Measurements from ENCODE around the gene CGB1. TPM values are rescaled to one million over a fixed set of nuclear protein-coding genes. Genes with fewer than 3 reads are reported as not detected.
"Not testable (repeated sequence)": the region's sequence is repeated elsewhere in the genome, so short reads cannot be mapped to it uniquely, and the experiment has no call there.

Gene CGB1
- total and polyA plus RNA-seq, 4 experiments from 2014 or later: not detected

DNA sequence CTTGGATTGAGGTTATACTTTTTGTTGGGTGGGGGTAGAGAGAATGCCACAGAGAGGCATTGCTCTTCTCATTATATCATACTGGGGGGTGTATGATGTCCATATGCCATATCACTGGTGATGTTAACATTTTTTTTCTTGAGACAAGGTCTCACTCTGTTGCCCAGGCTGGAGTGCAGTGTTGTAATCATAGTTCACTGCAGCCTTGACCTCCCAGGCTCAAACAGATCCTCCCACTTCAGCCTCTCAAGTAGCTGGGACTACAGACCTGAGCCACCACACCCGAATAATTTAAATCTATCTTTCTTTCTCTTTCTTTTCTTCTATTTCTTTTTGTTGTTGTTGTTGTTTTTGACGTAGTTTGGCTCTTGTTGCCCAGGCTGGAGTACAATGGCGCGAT is 43.7 kb upstream of the CGB1 start:
- no peaks in the 10 kb centered on the region for H3K36me3 ChIP-seq (ENCODE audit: insufficient read depth, low read length)
- peaks cover 0 to 5% of the 10 kb centered on the region in 2 donors for H3K36me3 Mint-ChIP-seq
- H3K9me3 Mint-ChIP-seq: peaks cover 0 to 2% (median 0%) of the 10 kb centered on the region in 8 donors
- no peaks in the 10 kb centered on the region for H3K9me3 ChIP-seq (ENCODE audit: control insufficient read depth in 1 of 2, low read length in 2 of 2)
- H3K27me3 Mint-ChIP-seq: peaks cover 7 to 11% of the 10 kb centered on the region in 2 donors
- CTCF ChIA-PET (ENCODE audit: partially characterized antibody): interaction anchor here (1.0 kb wide), 1 partner anchor 17 kb away, joined by 3 read pairs; no protein-coding TSS in a partner anchor
- H3K4me1 ChIP-seq (ENCODE audit: insufficient read depth, low read length): peaks cover 4% of the 10 kb centered on the region
- H3K4me3 ChIP-seq (ENCODE audit: low read length in 2 of 2): no peak overlapping the region
- intact Hi-C loops (cut with micrococcal nuclease): no loop called here
- peaks cover 2 to 12% (median 6%) of the 10 kb centered on the region in 4 donors for H3K4me1 Mint-ChIP-seq
- peak overlapping the region in 1 of 7 donors; percentile 74 for H3K27ac Mint-ChIP-seq
- no peaks in the 10 kb centered on the region for H3K27me3 ChIP-seq (ENCODE audit: insufficient read depth, low read length)
- no peak overlapping the region for H3K27ac ChIP-seq (ENCODE audit: low read depth, low read length)
- DNase-seq: no peak
- H3K4me3 Mint-ChIP-seq: no peak overlapping the region
- POLR2A ChIA-PET (ENCODE audit: partially characterized antibody): no interaction called here

DNA sequence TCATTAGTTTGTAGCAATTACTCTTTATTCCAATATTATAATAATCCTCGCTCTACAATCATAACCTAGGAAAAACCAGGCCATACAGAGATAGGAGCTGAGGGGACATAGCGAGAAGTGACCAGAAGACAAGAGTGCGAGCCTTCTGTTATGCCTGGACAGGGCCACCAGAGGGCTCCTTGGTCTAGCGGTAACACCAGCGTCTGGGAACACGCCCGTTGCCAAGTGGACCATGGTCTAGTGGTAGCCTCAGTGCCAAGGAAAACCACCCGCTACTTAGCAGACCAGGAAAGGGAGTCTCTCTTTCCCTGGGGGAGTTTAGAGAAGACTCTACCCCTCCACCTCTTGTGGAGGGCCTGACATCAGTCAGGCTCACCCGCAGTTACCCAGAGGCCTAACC is 38.2 kb upstream of the CGB1 start:
- DNase-seq; H3K9me3 Mint-ChIP-seq; H3K9me3 ChIP-seq (ENCODE audit: control insufficient read depth in 1 of 2, low read length in 2 of 2); H3K36me3 Mint-ChIP-seq; POLR2A ChIA-PET (ENCODE audit: partially characterized antibody); H3K4me3 ChIP-seq (ENCODE audit: low read length in 2 of 2); H3K4me1 ChIP-seq (ENCODE audit: insufficient read depth, low read length); H3K27ac Mint-ChIP-seq; H3K36me3 ChIP-seq (ENCODE audit: insufficient read depth, low read length); H3K4me3 Mint-ChIP-seq; H3K27me3 ChIP-seq (ENCODE audit: insufficient read depth, low read length); H3K27ac ChIP-seq (ENCODE audit: low read depth, low read length): not testable (repeated sequence)
- intact Hi-C loops (cut with micrococcal nuclease): loop anchor here (1.0 kb wide), 1 partner anchor 71 kb away; no protein-coding TSS in a partner anchor
- H3K27me3 Mint-ChIP-seq: peaks cover 36% of the 10 kb centered on the region in 2 donors
- H3K4me1 Mint-ChIP-seq: peaks cover 6 to 19% (median 12%) of the 10 kb centered on the region in 4 donors
- CTCF ChIA-PET (ENCODE audit: partially characterized antibody): interaction anchor here (1.3 kb wide), 1 partner anchor 71 kb away, joined by 3 read pairs; no protein-coding TSS in a partner anchor

DNA sequence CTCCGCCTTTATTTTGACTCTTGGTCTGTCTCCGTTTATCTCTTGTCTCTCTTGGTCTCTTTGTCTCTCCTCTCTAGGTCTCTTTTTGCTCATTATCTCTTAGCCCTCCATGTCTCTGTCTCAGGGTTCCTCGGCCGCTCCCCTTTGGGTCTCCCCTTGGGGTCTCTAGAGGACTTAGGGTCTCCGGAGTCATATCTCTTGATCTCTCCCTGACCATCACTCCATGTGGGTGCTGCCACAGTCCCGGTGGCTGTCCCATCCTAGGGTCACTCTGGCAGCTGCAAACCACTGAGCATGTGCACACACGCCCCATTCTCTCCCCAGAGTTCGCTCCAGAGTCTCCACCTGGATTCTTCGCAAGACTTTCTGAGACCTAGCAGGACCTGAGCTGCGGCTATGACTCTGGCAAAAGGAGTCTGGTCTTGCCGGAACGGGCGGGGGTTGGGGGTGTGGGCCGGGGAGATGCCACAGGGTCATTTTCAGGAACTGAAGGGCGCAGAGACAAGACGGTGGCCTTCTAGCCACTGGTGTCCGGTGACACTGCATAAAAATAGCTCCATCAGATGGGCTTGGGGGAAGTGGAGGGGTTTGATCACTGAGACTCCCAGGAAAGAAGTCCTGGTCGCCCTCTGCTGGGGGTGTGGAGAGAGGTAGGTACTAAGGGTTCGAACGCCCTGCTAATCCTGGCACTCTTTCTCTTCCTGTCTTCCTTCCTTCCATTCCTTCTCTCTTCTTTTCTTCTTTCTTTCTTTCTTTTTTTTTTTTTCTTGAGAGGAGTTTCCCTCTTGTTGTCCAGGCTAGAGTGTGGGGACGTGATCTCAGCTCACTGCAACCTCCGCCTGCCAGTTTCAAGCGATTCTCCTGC is 37.1 kb upstream of the CGB1 start:
- Histone ChIP-seq H3K36me3 (ENCODE audit: insufficient read depth, low read length) (no peaks in the 10 kb centered on the region), H3K27me3 (ENCODE audit: insufficient read depth, low read length) (peaks cover 9% of the 10 kb centered on the region), H3K4me3 (ENCODE audit: low read length in 2 of 2) (no peak overlapping the region), H3K9me3 (ENCODE audit: control insufficient read depth in 1 of 2, low read length in 2 of 2) (no peaks in the 10 kb centered on the region), H3K27ac (ENCODE audit: low read depth, low read length) (no peak overlapping the region), H3K4me1 (ENCODE audit: insufficient read depth, low read length) (no peaks in the 10 kb centered on the region)
- ChIA-PET CTCF (ENCODE audit: partially characterized antibody) (interaction anchor here (1.0 kb wide), 1 partner anchor 9 kb away, joined by 3 read pairs; no protein-coding TSS in a partner anchor), POLR2A (ENCODE audit: partially characterized antibody) (no interaction called here)
- intact Hi-C loops (cut with micrococcal nuclease): no loop called here
- Mint-ChIP-seq H3K27ac (no peak overlapping the region), H3K9me3 (peaks cover 0 to 11% (median 3%) of the 10 kb centered on the region in 8 donors), H3K27me3 (peaks cover 41 to 45% of the 10 kb centered on the region in 2 donors), H3K4me3 (peak overlapping the region in 5 of 8 donors; percentile 8 to 82 (median 60)), H3K4me1 (peaks cover 6 to 19% (median 12%) of the 10 kb centered on the region in 4 donors), H3K36me3 (no peaks in the 10 kb centered on the region)
- no peak for DNase-seq

DNA sequence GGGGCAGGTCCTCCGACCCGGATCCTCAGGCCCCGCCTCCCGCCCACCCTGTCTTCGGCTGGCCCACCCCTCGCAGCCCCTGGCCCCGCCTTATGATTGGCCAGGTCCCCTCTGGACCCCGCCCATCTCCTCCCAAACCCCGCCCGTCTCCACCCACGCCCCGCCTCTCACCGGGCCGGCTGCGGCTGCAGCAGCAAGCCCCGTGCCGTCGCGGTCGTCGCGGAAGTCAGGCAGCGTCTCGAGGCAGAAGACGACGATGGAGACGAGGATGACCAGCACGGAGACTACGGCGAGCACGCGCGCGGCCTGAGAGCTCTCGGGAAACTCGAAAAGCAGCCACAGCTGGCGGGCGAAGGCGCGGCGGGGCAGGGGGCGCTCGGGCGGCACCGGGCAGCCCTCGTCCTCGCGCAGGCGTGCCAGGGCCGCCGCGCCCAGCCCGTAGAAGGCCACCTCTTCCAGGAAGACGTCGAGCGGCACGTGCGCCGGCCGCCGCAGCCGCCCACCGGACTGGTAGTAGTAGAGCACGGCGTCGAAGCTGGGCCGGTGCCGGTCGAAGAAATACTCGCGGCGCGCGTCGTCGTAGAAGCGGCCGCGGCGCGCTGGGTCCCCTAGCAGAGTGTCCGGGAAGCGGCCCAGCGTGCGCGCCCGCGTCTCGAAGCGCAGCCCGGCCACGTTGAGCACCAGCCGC is 35.3 kb upstream of the CGB1 start:
- peaks cover 6 to 19% (median 12%) of the 10 kb centered on the region in 4 donors for H3K4me1 Mint-ChIP-seq
- intact Hi-C loops (cut with micrococcal nuclease): no loop called here
- Histone ChIP-seq H3K4me1 (ENCODE audit: insufficient read depth, low read length) (no peaks in the 10 kb centered on the region), H3K4me3 (ENCODE audit: low read length in 2 of 2) (no peak overlapping the region), H3K27ac (ENCODE audit: low read depth, low read length) (no peak overlapping the region), H3K9me3 (ENCODE audit: control insufficient read depth in 1 of 2, low read length in 2 of 2) (no peaks in the 10 kb centered on the region), H3K27me3 (ENCODE audit: insufficient read depth, low read length) (peaks cover 9% of the 10 kb centered on the region), H3K36me3 (ENCODE audit: insufficient read depth, low read length) (no peaks in the 10 kb centered on the region)
- peaks cover 45 to 52% of the 10 kb centered on the region in 2 donors for H3K27me3 Mint-ChIP-seq
- no peak for DNase-seq
- peak overlapping the region in 2 of 7 donors; percentile 24 to 32 for H3K27ac Mint-ChIP-seq
- peaks cover 0 to 11% (median 3%) of the 10 kb centered on the region in 8 donors for H3K9me3 Mint-ChIP-seq
- CTCF ChIA-PET (ENCODE audit: partially characterized antibody): no interaction called here
- POLR2A ChIA-PET (ENCODE audit: partially characterized antibody): no interaction called here
- H3K36me3 Mint-ChIP-seq: no peaks in the 10 kb centered on the region
- H3K4me3 Mint-ChIP-seq: peak overlapping the region in 1 of 8 donors; percentile 21

DNA sequence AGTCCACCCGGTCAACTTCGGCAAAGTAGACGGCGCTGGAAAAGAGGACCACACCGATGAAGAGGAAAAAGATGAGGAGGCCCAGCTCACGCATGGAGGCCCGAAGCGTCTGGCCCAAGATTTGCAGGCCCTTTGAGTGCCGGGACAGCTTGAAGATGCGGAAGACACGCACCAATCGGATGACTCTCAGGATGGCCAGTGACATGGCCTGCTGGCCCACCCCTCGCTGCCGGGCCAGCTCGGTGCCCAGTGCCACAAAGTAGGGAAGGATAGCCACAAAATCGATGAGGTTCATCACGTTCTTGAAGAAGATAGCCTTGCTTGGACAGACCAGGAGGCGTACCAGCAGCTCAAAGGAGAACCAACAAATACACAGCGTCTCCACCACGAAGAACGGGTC is 33.7 kb upstream of the CGB1 start:
- POLR2A ChIA-PET (ENCODE audit: partially characterized antibody): no interaction called here
- peaks cover 6 to 20% (median 13%) of the 10 kb centered on the region in 4 donors for H3K4me1 Mint-ChIP-seq
- no peak overlapping the region for H3K4me3 ChIP-seq (ENCODE audit: low read length in 2 of 2)
- H3K27ac ChIP-seq (ENCODE audit: low read depth, low read length): no peak overlapping the region
- H3K36me3 ChIP-seq (ENCODE audit: insufficient read depth, low read length): no peaks in the 10 kb centered on the region
- H3K27me3 ChIP-seq (ENCODE audit: insufficient read depth, low read length): peaks cover 9% of the 10 kb centered on the region
- no peaks in the 10 kb centered on the region for H3K9me3 ChIP-seq (ENCODE audit: control insufficient read depth in 1 of 2, low read length in 2 of 2)
- peak overlapping the region in 1 of 8 donors; percentile 28 for H3K4me3 Mint-ChIP-seq
- H3K27ac Mint-ChIP-seq: peak overlapping the region in 2 of 7 donors; percentile 24 to 47
- DNase-seq: no peak
- CTCF ChIA-PET (ENCODE audit: partially characterized antibody): interaction anchor here (1.0 to 1.7 kb wide), 3 partner anchors 14 to 77 kb away, joined by 3 to 4 read pairs (median 4); partner anchors contain the start of genes GYS1 and RUVBL2
- no peaks in the 10 kb centered on the region for H3K4me1 ChIP-seq (ENCODE audit: insufficient read depth, low read length)
- H3K36me3 Mint-ChIP-seq: no peaks in the 10 kb centered on the region
- intact Hi-C loops (cut with micrococcal nuclease): no loop called here
- peaks cover 0 to 11% (median 3%) of the 10 kb centered on the region in 8 donors for H3K9me3 Mint-ChIP-seq
- peaks cover 49 to 57% of the 10 kb centered on the region in 2 donors for H3K27me3 Mint-ChIP-seq

DNA sequence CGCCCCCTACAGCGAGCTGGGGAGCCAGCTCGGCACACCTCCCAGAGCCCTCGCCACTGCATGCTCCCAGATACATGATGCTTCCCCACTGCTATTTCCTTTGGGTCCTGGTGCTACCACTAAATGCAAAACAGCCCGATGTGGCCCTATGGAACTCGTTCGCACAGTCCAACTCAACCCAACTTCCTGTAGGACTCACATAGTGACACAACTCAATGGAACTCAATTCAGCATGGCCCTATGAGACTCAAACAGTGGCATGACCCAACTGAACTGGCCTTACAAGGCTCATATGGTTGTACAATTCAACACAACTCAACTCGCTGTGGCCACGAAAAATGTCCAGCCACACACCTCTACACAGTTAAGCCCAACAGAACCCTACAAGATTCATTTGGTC is 32.3 kb upstream of the CGB1 start:
- Mint-ChIP-seq H3K4me1 (peaks cover 5 to 20% (median 11%) of the 10 kb centered on the region in 4 donors), H3K4me3 (no peak overlapping the region), H3K36me3 (no peaks in the 10 kb centered on the region), H3K27ac (no peak overlapping the region), H3K27me3 (peaks cover 42 to 51% of the 10 kb centered on the region in 2 donors), H3K9me3 (peaks cover 0 to 11% (median 3%) of the 10 kb centered on the region in 8 donors)
- Histone ChIP-seq H3K36me3 (ENCODE audit: insufficient read depth, low read length) (no peaks in the 10 kb centered on the region), H3K9me3 (ENCODE audit: control insufficient read depth in 1 of 2, low read length in 2 of 2) (no peaks in the 10 kb centered on the region), H3K4me3 (ENCODE audit: low read length in 2 of 2) (no peak overlapping the region), H3K27ac (ENCODE audit: low read depth, low read length) (no peak overlapping the region), H3K4me1 (ENCODE audit: insufficient read depth, low read length) (no peaks in the 10 kb centered on the region), H3K27me3 (ENCODE audit: insufficient read depth, low read length) (peaks cover 14% of the 10 kb centered on the region)
- intact Hi-C loops (cut with micrococcal nuclease): no loop called here
- POLR2A ChIA-PET (ENCODE audit: partially characterized antibody): no interaction called here
- CTCF ChIA-PET (ENCODE audit: partially characterized antibody): interaction anchor here (1.7 kb wide), 1 partner anchor 13 kb away, joined by 4 read pairs; no protein-coding TSS in a partner anchor
- no peak for DNase-seq

DNA sequence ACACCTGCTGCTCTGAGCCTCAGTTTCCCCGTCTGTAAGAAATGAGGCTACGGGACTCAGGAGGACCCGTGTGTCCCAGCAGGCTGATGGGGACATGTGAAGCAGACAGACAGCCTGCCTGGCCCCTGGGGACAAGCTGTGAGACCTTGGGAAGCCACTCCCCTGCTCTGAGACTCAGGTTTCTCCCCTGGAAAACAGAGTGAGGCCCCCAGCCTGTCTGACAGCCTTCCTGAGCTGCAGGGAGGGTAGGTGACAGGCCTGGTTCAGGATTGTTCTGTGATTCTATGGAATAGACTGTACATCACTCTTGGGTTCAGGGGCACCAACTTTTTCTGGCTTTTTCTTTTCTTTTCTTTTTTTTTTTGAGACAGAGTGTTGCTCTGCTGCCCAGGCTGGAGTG is 30.9 kb upstream of the CGB1 start:
- Histone ChIP-seq H3K9me3 (ENCODE audit: control insufficient read depth in 1 of 2, low read length in 2 of 2) (no peaks in the 10 kb centered on the region), H3K27me3 (ENCODE audit: insufficient read depth, low read length) (peaks cover 7% of the 10 kb centered on the region), H3K4me3 (ENCODE audit: low read length in 2 of 2) (no peak overlapping the region), H3K27ac (ENCODE audit: low read depth, low read length) (no peak overlapping the region), H3K36me3 (ENCODE audit: insufficient read depth, low read length) (no peaks in the 10 kb centered on the region), H3K4me1 (ENCODE audit: insufficient read depth, low read length) (no peaks in the 10 kb centered on the region)
- Mint-ChIP-seq H3K27me3 (peaks cover 32 to 40% of the 10 kb centered on the region in 2 donors), H3K36me3 (no peaks in the 10 kb centered on the region), H3K27ac (no peak overlapping the region), H3K4me3 (no peak overlapping the region), H3K4me1 (peaks cover 0 to 11% (median 2%) of the 10 kb centered on the region in 4 donors), H3K9me3 (peaks cover 0 to 8% (median 3%) of the 10 kb centered on the region in 8 donors)
- DNase-seq: no peak
- POLR2A ChIA-PET (ENCODE audit: partially characterized antibody): no interaction called here
- CTCF ChIA-PET (ENCODE audit: partially characterized antibody): interaction anchor here (1.5 kb wide), 1 partner anchor 67 kb away, joined by 4 read pairs; no protein-coding TSS in a partner anchor
- intact Hi-C loops (cut with micrococcal nuclease): no loop called here

Data from CD4-positive, alpha-beta memory T cell (primary cell).